Neuronal stem cell (in vitro differentiated cells): Measurements from ENCODE around the gene ATG9B.
A peak's percentile ranks its signal among the peaks of the same experiment; 100 is the strongest.
"Not testable (repeated sequence)": the region's sequence is repeated elsewhere in the genome, so short reads cannot be mapped to it uniquely, and the experiment has no call there.

ENCODE experiments used
- DNase-seq: peaks from one replicate; pipeline ENCODE4 v3.0.0-alpha.2; 2013; ENCODE audit warnings: low spot score
- H2AFZ ChIP-seq: one replicate; pipeline ENCODE4 v1.6.1; 2013; ENCODE audit warnings: mild to moderate bottlenecking, low read length, inconsistent platforms
- H2AK5ac ChIP-seq: 2 replicates; pipeline ENCODE4 v1.6.1; 2013; ENCODE audit warnings: low read depth, mild to moderate bottlenecking, inconsistent platforms, low read length, moderate library complexity, mixed read lengths
- H2BK120ac ChIP-seq: 2 replicates; pipeline ENCODE4 v1.6.1; 2013; ENCODE audit warnings: low read depth, mild to moderate bottlenecking, inconsistent platforms, low read length, moderate library complexity, mixed read lengths
- H2BK12ac ChIP-seq: one replicate; pipeline ENCODE4 v1.6.1; 2013; ENCODE audit warnings: low read length, inconsistent platforms
- H2BK15ac ChIP-seq: 2 replicates; pipeline ENCODE4 v1.6.1; 2013; ENCODE audit warnings: mild to moderate bottlenecking, low read length, inconsistent platforms, mixed read lengths
- H2BK5ac ChIP-seq: one replicate; pipeline ENCODE4 v1.6.1; 2013; ENCODE audit warnings: inconsistent platforms, mild to moderate bottlenecking, low read length, moderate library complexity
- H3K14ac ChIP-seq: one replicate; pipeline ENCODE4 v1.6.1; 2013; ENCODE audit warnings: low read length, inconsistent platforms
- H3K18ac ChIP-seq: 2 replicates; pipeline ENCODE4 v1.6.1; 2013; ENCODE audit warnings: low read length, inconsistent platforms
- H3K23ac ChIP-seq: 2 replicates; pipeline ENCODE4 v1.6.1; 2013; ENCODE audit warnings: low read depth, mild to moderate bottlenecking, mixed read lengths, low read length, inconsistent platforms; ENCODE audit not compliant: poor library complexity
- H3K27ac ChIP-seq: replicated peaks from 3 replicates; pipeline ENCODE4 v1.5.1; 2013; ENCODE audit warnings: low read length, inconsistent platforms
- H3K27me3 ChIP-seq, 3 experiments: 2 replicates each; pipeline ENCODE4 v1.6.1; 2013; ENCODE audit warnings: low read length in 3 of 3, mild to moderate bottlenecking in 2 of 3, inconsistent platforms in 1 of 3, low read depth in 1 of 3, mixed read lengths in 1 of 3, moderate library complexity in 1 of 3; ENCODE audit not compliant: control insufficient read depth in 3 of 3, insufficient read depth in 3 of 3
- H3K36me3 ChIP-seq, 2 donors: replicated peaks in 1 of 2; 2 replicates each; pipeline ENCODE4 v1.6.1; 2013; ENCODE audit warnings: low read length in 2 of 2; ENCODE audit not compliant: control insufficient read depth in 2 of 2, insufficient read depth in 2 of 2
- H3K4ac ChIP-seq: 2 replicates; pipeline ENCODE4 v1.6.1; 2013; ENCODE audit warnings: inconsistent platforms, mild to moderate bottlenecking, low read length, moderate library complexity
- H3K4me1 ChIP-seq, 2 donors: 1 replicate in 1 of 2; 2 replicates in 1 of 2; pipeline ENCODE4 v1.6.1; 2013; ENCODE audit warnings: low read length in 2 of 2, low read depth in 1 of 2; ENCODE audit not compliant: control insufficient read depth in 2 of 2, insufficient read depth in 1 of 2
- H3K4me2 ChIP-seq: one replicate; pipeline ENCODE4 v1.6.1; 2013; ENCODE audit warnings: mild to moderate bottlenecking, low read length, inconsistent platforms; ENCODE audit not compliant: insufficient read depth, poor library complexity, severe bottlenecking
- H3K4me3 ChIP-seq, 2 donors: 2 replicates each; pipeline ENCODE4 v1.5.1; 2013; ENCODE audit warnings: low read length in 2 of 2, mild to moderate bottlenecking in 2 of 2, inconsistent platforms in 1 of 2, moderate library complexity in 1 of 2
- H3K79me1 ChIP-seq: one replicate; pipeline ENCODE4 v1.6.1; 2013; ENCODE audit warnings: low read depth, mild to moderate bottlenecking, inconsistent platforms, low read length, moderate library complexity
- H3K9ac ChIP-seq: one replicate; pipeline ENCODE4 v1.6.1; 2013; ENCODE audit warnings: mild to moderate bottlenecking, low read depth, low read length, inconsistent platforms; ENCODE audit not compliant: poor library complexity
- H3K9me3 ChIP-seq, 2 donors: replicated peaks in 1 of 2; 2 replicates each; pipeline versions ENCODE3 to v1.6.1; 2013; ENCODE audit warnings: low read length in 2 of 2, mild to moderate bottlenecking in 2 of 2, inconsistent platforms in 1 of 2, low read depth in 1 of 2, mixed read lengths in 1 of 2, moderate library complexity in 1 of 2; ENCODE audit not compliant: control insufficient read depth in 2 of 2, insufficient read depth in 1 of 2
- H4K8ac ChIP-seq: one replicate; pipeline ENCODE4 v1.6.1; 2013; ENCODE audit warnings: low read depth, mild to moderate bottlenecking, inconsistent platforms, low read length, moderate library complexity
- H4K91ac ChIP-seq: one replicate; pipeline ENCODE4 v1.6.1; 2013; ENCODE audit warnings: low read length, low read depth, mild to moderate bottlenecking, inconsistent platforms; ENCODE audit not compliant: poor library complexity
- WGBS, 2 donors: extraction: QIAGEN DNeasy Blood & Tissue Kit; methylation state at CpG; one replicate each; pipeline ENCODE4 v1.1.7; 2013; ENCODE audit warnings: missing lambda C conversion rate in 2 of 2, mixed read lengths in 1 of 2; ENCODE audit not compliant: insufficient read length in 2 of 2, insufficient replicate concordance in 1 of 2; ENCODE audit errors: extremely low coverage in 2 of 2; 5-methylcytosine and 5-hydroxymethylcytosine counted together

Gene ATG9B

GRCh38 chr7:151028948-151029501 is 4.7 kb upstream of the ATG9B start:
- H3K4ac ChIP-seq, result no peak overlapping the region
- H3K27me3 ChIP-seq, result no peaks in the 10 kb centered on the region
- no peaks in the 10 kb centered on the region for H3K79me1 ChIP-seq
- WGBS, 2 donors, result no CpG with 5 or more reads among the region's 17 CpGs
- H4K8ac ChIP-seq, result no peak overlapping the region
- no peak overlapping the region for H3K27ac ChIP-seq
- H4K91ac ChIP-seq, result no peak overlapping the region
- no peak overlapping the region for H2AK5ac ChIP-seq
- no peak overlapping the region for H2BK5ac ChIP-seq
- no peak for DNase-seq
- H3K23ac ChIP-seq, result no peak overlapping the region
- peak overlapping the region; percentile 94 for H2AFZ ChIP-seq
- H2BK12ac ChIP-seq, result peak overlapping the region; percentile 41
- no peak overlapping the region for H2BK120ac ChIP-seq
- peak overlapping the region; percentile 77 to 86 for H3K4me3 ChIP-seq
- H3K36me3 ChIP-seq, result peaks cover 0 to 9% of the 10 kb centered on the region in 2 donors
- peak overlapping the region; percentile 56 for H3K4me2 ChIP-seq
- H3K9me3 ChIP-seq, result no peaks in the 10 kb centered on the region
- no peak overlapping the region for H3K14ac ChIP-seq
- H3K9ac ChIP-seq, result no peak overlapping the region
- no peak overlapping the region for H3K18ac ChIP-seq
- no peak overlapping the region for H2BK15ac ChIP-seq
- H3K4me1 ChIP-seq, result peaks cover 5 to 13% of the 10 kb centered on the region in 2 donors

GRCh38 chr7:151028131-151028947 is 4.0 kb upstream of the ATG9B start, which contains the start of gene ABCB8:
Gene ABCB8, plus strand, starts transcription at chr7:151028450. Its CDS starts 66 bp downstream, at chr7:151028516.
- no peaks in the 10 kb centered on the region for H3K9me3 ChIP-seq
- peak within 1 kb of the TSS; percentile 73 for H3K23ac ChIP-seq
- H2BK5ac ChIP-seq, result no peak within 1 kb of the TSS
- H2AK5ac ChIP-seq, result no peak within 1 kb of the TSS
- H2BK12ac ChIP-seq, result peak within 1 kb of the TSS; percentile 41
- H3K9ac ChIP-seq, result no peak within 1 kb of the TSS
- peak within 1 kb of the TSS; percentile 85 for H3K4me2 ChIP-seq
- no peaks in the 10 kb centered on the region for H3K27me3 ChIP-seq
- no peaks in the 10 kb centered on the region for H3K79me1 ChIP-seq
- peaks cover 0 to 7% of the 10 kb centered on the region in 2 donors for H3K36me3 ChIP-seq
- H2AFZ ChIP-seq, result peak within 1 kb of the TSS; percentile 94
- no peak within 1 kb of the TSS for H2BK120ac ChIP-seq
- H2BK15ac ChIP-seq, result no peak within 1 kb of the TSS
- peak within 1 kb of the TSS; percentile 80 for H3K18ac ChIP-seq
- no peak within 1 kb of the TSS for H3K14ac ChIP-seq
- H3K4me1 ChIP-seq, result peaks cover 5 to 13% of the 10 kb centered on the region in 2 donors
- WGBS, 2 donors, result no CpG with 5 or more reads among the region's 53 CpGs
- peak within 1 kb of the TSS; percentile 34 for H3K27ac ChIP-seq
- H4K8ac ChIP-seq, result no peak within 1 kb of the TSS
- H3K4me3 ChIP-seq, result peak within 1 kb of the TSS; percentile 77 to 86
- H4K91ac ChIP-seq, result no peak within 1 kb of the TSS
- no peak within 1 kb of the TSS for H3K4ac ChIP-seq
- DNase-seq, result peak; percentile 99

- not testable (repeated sequence) for H3K27me3 ChIP-seq, H3K27ac ChIP-seq, H3K4ac ChIP-seq, H3K9me3 ChIP-seq, H2BK15ac ChIP-seq, H4K91ac ChIP-seq, H2BK12ac ChIP-seq, H3K18ac ChIP-seq, H4K8ac ChIP-seq, H3K36me3 ChIP-seq, DNase-seq, H2BK120ac ChIP-seq, H2AK5ac ChIP-seq, H3K79me1 ChIP-seq, H2BK5ac ChIP-seq, H3K9ac ChIP-seq, H3K14ac ChIP-seq, H3K23ac ChIP-seq
- Histone ChIP-seq H3K4me1 (peaks cover 5 to 13% of the 10 kb centered on the region in 2 donors), H3K4me2 (peak overlapping the region; percentile 85), H3K4me3 (peak overlapping the region; percentile 70 to 77), H2AFZ (peak overlapping the region; percentile 94)
- WGBS, 2 donors, result no CpG with 5 or more reads among the region's 16 CpGs
Measured at GRCh38 chr7:151027728-151028130, 3.4 kb upstream of the ATG9B start.
